CD4-positive, alpha-beta T cell treated with Interleukin-6 at 100 ng/mL for 8 hours (primary cell): ENCODE data around the gene C2orf66.

Experiments
- DNase-seq: peaks from one replicate; pipeline ENCODE4 v3.0.0-alpha.2; 2020; ENCODE audit warnings: mixed read lengths, low spot score

Gene C2orf66

DNA sequence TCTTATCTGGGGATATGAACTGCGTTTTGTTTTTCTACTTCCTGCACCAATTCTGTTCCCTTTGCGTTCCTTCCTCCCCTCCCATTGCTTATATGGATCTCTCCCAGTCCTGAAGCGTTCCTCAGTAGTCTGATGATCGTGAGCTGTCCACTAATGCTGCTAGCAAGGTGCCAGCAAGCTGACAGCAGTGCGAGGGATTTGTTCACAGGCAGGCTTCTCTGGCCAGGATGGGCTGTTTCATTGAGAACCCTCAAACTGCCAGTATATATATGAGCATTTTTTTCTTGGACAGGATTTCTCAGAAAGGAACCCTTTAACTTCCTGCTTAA, 49.8 kb downstream of the C2orf66 start:
- DNase-seq, result no peak

DNA sequence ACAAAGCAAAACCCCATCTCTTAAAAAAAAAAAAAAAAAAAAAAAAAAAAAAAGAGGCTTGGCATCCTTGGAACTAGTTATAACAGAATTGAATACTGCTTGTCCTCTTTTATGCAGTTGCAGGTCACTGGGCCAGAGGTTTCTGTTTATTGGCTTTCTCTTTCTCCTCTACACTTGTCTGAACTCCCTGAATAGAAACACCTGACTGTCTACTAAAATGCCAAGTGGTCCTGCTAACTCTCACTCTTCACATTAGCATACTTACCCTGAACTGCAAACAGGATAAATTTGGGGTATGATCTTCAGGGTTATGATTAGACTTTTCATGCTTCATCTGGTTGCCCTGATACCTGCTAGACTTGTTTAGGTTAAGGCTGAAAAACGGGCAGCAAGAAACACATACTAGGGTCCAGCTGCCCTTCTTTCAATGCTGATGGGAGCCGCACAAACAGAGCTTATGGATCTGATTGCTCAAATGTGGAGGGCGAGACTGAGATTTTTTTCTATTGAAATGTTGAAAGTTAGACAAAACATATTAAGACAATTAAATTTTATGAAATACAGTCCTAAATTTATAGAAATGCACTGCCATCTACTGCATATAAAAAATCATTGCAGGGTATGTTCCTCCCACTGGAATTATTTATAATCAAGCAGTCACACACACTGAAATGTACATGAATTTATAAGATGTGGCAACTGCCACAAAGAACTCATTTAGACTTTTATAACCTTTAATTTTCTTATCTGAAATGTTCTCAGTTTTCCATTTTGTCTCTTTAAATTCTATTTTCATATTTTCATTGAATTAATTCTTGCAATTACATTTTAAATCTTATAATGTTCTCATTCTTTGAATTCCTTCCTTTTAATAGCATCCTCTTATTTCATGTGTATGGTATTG, 50.4 kb downstream of the C2orf66 start:
- no peak for DNase-seq
